ENCODE data around the gene CMIP.

The CMIP gene

DNA sequence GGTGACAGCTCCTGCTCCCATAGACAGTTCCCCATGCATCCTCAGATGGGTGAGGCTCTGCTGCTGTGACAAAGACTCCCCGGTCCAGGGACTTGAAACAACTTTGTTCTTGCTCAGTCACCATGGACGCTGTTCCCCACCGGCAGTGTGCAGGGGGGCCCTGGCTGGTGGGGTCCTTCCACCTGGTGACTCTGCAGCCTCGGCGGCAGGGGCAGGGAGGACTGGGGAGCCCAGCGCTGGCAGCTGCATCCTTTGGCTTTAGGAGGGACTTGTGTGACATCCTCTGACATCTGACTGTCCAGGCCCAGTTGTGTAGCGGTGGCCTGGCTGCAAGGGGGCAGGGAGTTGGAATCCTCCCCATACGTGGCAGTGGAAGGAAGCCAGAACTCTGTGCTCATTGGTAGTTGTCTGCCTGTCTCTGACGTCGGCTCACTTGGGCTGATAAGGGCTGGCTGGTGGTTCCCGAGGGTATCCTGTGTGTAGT, 107.3 kb downstream of the CMIP start:
- H3K4me1 ChIP-seq: no peaks in the 10 kb centered on the region
- TF ChIP-seq, protein P1, sequence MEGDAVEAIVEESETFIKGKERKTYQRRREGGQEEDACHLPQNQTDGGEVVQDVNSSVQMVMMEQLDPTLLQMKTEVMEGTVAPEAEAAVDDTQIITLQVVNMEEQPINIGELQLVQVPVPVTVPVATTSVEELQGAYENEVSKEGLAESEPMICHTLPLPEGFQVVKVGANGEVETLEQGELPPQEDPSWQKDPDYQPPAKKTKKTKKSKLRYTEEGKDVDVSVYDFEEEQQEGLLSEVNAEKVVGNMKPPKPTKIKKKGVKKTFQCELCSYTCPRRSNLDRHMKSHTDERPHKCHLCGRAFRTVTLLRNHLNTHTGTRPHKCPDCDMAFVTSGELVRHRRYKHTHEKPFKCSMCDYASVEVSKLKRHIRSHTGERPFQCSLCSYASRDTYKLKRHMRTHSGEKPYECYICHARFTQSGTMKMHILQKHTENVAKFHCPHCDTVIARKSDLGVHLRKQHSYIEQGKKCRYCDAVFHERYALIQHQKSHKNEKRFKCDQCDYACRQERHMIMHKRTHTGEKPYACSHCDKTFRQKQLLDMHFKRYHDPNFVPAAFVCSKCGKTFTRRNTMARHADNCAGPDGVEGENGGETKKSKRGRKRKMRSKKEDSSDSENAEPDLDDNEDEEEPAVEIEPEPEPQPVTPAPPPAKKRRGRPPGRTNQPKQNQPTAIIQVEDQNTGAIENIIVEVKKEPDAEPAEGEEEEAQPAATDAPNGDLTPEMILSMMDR (IDR thresholded peaks at IDR 0.05): no peak
- H2AFZ ChIP-seq: no peak overlapping the region
- no peak overlapping the region for H3K9ac ChIP-seq
- no peak overlapping the region for H3K4me2 ChIP-seq (ENCODE audit: low read length)
- H3K36me3 ChIP-seq (ENCODE audit: control insufficient read depth, insufficient read depth, low read length): no peaks in the 10 kb centered on the region
- no peaks in the 10 kb centered on the region for H3K9me3 ChIP-seq (ENCODE audit: control insufficient read depth, low read length)
- H3K27ac ChIP-seq: no peak overlapping the region
- no peaks in the 10 kb centered on the region for H3K27me3 ChIP-seq (ENCODE audit: control insufficient read depth, insufficient read depth, low read length)
- H3K4me3 ChIP-seq (ENCODE audit: low read depth, low read length): no peak overlapping the region
- H3K79me2 ChIP-seq: peaks cover 57% of the 10 kb centered on the region

DNA sequence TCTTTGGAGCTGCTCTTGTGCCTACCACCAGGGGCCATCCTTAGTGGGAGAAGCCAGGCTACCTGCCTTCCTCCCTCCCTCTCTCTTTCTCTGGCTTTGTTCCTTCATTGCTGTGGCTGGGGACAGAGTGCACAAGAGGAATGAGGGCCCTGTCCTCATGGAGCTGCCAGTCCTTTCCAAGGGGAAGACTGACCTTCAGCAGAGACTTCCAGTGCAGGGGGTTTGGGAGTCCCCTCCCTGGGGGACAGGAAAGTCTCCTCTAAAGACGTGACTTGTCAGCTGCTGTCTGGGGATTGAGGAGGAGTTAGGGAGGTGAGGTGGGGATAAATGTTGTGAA, 108.1 kb downstream of the CMIP start:
- no peaks in the 10 kb centered on the region for H3K4me1 ChIP-seq
- no peak overlapping the region for H3K27ac ChIP-seq
- TF ChIP-seq, protein P1 (IDR thresholded peaks at IDR 0.05): no peak
- no peaks in the 10 kb centered on the region for H3K27me3 ChIP-seq (ENCODE audit: control insufficient read depth, insufficient read depth, low read length)
- H3K4me2 ChIP-seq (ENCODE audit: low read length): no peak overlapping the region
- H3K9ac ChIP-seq: no peak overlapping the region
- H3K79me2 ChIP-seq: peaks cover 50% of the 10 kb centered on the region
- H3K4me3 ChIP-seq (ENCODE audit: low read depth, low read length): no peak overlapping the region
- no peaks in the 10 kb centered on the region for H3K36me3 ChIP-seq (ENCODE audit: control insufficient read depth, insufficient read depth, low read length)
- H3K9me3 ChIP-seq (ENCODE audit: control insufficient read depth, low read length): no peaks in the 10 kb centered on the region
- no peak overlapping the region for H2AFZ ChIP-seq

DNA sequence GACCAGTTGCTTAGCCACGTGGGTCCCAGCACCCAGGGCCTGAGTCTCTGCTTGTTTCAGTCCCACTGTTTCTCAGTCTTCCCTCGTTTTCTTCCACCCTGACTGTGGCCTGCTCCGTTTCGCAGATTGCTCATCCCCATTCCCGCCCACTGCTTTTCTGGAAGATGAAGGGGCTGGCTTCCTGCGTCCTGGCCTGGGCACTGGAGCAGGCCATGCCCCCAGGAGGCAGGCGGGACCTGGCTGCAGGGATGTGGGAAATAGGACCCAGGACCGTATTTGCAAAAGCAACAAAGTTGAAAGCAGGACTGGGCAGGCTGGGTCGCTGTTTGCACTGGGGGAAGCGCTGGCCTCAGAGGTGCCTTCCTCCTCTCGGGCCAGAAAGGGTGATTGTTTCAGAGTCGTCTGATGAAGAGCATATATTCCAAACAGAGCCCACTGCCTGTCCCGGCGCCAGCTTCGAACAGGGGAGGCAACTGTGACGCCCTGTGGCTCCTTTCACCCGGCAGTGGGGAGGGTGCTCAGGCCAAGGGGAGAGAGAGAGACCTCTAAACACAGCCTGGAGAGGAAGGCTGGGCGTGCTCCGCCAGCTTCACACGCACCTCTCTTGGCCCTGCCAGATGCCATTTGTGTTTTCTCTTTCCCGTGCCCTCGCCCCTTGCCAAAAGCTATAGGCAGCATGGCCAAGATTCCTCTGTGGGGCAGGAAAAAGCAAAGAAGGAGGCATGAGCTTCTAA, 108.6 kb downstream of the CMIP start:
- H2AFZ ChIP-seq: no peak overlapping the region
- no peaks in the 10 kb centered on the region for H3K27me3 ChIP-seq (ENCODE audit: control insufficient read depth, insufficient read depth, low read length)
- no peak overlapping the region for H3K9ac ChIP-seq
- H3K36me3 ChIP-seq (ENCODE audit: control insufficient read depth, insufficient read depth, low read length): no peaks in the 10 kb centered on the region
- H3K4me2 ChIP-seq (ENCODE audit: low read length): no peak overlapping the region
- H3K9me3 ChIP-seq (ENCODE audit: control insufficient read depth, low read length): no peaks in the 10 kb centered on the region
- no peak overlapping the region for H3K4me3 ChIP-seq (ENCODE audit: low read depth, low read length)
- H3K4me1 ChIP-seq: no peaks in the 10 kb centered on the region
- no peak overlapping the region for H3K27ac ChIP-seq
- H3K79me2 ChIP-seq: peaks cover 51% of the 10 kb centered on the region
- TF ChIP-seq, protein P1 (IDR thresholded peaks at IDR 0.05): no peak

DNA sequence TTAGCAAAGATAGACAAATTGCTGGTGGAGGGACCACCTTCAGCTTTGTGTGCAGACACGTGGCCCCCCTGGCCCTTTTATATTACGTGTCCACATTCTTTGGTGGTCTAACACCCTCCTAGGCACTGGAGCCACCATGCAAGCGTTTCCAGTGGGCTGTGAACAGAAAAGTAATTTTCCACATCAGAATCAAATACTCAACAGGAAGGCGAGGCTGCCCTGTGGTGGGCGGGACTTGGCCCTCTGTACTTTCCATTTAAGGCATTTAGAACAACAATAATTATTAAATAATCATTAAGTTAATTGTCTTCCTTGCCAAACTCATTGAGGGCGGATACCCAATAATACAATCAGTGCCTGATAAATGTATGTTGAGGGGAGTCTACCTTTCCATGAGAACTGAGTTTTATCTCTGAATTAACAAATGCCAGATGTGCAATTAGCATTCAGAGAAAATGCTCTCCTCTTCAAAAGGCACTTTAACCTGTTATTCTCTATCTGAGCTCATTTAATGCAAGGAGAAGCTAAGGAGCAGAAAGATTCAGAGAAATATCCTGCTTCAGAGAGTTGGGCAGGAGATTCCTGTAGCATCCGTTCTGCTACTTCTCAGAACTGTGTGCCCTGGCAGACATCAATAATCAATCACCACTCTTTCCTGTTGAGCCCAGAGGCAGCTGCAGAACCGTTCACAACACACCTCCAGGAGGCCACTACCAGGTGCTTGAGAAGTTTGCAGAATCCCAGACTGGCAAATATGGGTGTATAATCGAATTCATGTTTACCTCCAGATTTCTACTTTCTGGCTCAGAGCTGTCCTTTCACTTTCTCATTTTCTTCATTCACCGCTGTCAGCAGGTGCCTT, 109.4 kb downstream of the CMIP start:
- TF ChIP-seq, protein P1 (IDR thresholded peaks at IDR 0.05): no peak
- H3K4me2 ChIP-seq (ENCODE audit: low read length): no peak overlapping the region
- no peak overlapping the region for H3K4me3 ChIP-seq (ENCODE audit: low read depth, low read length)
- H3K36me3 ChIP-seq (ENCODE audit: control insufficient read depth, insufficient read depth, low read length): no peaks in the 10 kb centered on the region
- no peaks in the 10 kb centered on the region for H3K4me1 ChIP-seq
- H2AFZ ChIP-seq: no peak overlapping the region
- no peak overlapping the region for H3K27ac ChIP-seq
- H3K27me3 ChIP-seq (ENCODE audit: control insufficient read depth, insufficient read depth, low read length): no peaks in the 10 kb centered on the region
- H3K9ac ChIP-seq: no peak overlapping the region
- no peaks in the 10 kb centered on the region for H3K9me3 ChIP-seq (ENCODE audit: control insufficient read depth, low read length)
- H3K79me2 ChIP-seq: peaks cover 46% of the 10 kb centered on the region

All from parathyroid adenoma (tissue), 2 donors.